SJCRH30 (cell line): ENCODE measurements around the gene SLC27A1. TPM values are rescaled to one million over a fixed set of nuclear protein-coding genes. Genes with fewer than 3 reads are reported as not detected.
"Not testable (repeated sequence)": the region's sequence is repeated elsewhere in the genome, so short reads cannot be mapped to it uniquely, and the experiment has no call there.

Experiments used
- DNase-seq, 2 experiments: peaks; one replicate each; pipeline ENCODE4 v3.0.0-alpha.2; 2015 to 2020
- H3K27ac ChIP-seq: fragments of 250-450 bp; sonication (Bioruptor Pico); 2 replicates; pipeline ENCODE4 v1.5.1; 2020; ENCODE audit warnings: mild to moderate bottlenecking, moderate library complexity
- H3K27me3 ChIP-seq: fragments of 250-450 bp; sonication (Bioruptor Pico); 2 replicates; pipeline ENCODE4 v1.5.1; 2020; ENCODE audit warnings: mild to moderate bottlenecking, moderate library complexity
- H3K36me3 ChIP-seq: fragments of 250-450 bp; sonication (Bioruptor Pico); 2 replicates; pipeline ENCODE4 v1.5.1; 2020; ENCODE audit warnings: mild to moderate bottlenecking, moderate library complexity
- H3K4me1 ChIP-seq: fragments of 250-450 bp; sonication (Bioruptor Pico); 2 replicates; pipeline ENCODE4 v1.5.1; 2020; ENCODE audit warnings: mild to moderate bottlenecking, moderate library complexity
- H3K4me3 ChIP-seq: fragments of 250-450 bp; sonication (Bioruptor Pico); 2 replicates; pipeline ENCODE4 v1.5.1; 2020; ENCODE audit warnings: mild to moderate bottlenecking, moderate library complexity
- H3K9me3 ChIP-seq: fragments of 250-450 bp; sonication (Bioruptor Pico); replicated peaks from 2 replicates; pipeline ENCODE4 v1.5.1; 2020; ENCODE audit warnings: mild to moderate bottlenecking, moderate library complexity
- total RNA-seq: library from RNA; depleted of rRNA; stranded (reverse); fragments of >200 nt; shearing (Covaris generic); gene quantifications from 2 replicates; pipeline ENCODE4 v1.2.3, GENCODE V29; 2014

SLC27A1 gene
- total RNA-seq, 1 experiment from 2014 or later: 7.4 TPM

DNA sequence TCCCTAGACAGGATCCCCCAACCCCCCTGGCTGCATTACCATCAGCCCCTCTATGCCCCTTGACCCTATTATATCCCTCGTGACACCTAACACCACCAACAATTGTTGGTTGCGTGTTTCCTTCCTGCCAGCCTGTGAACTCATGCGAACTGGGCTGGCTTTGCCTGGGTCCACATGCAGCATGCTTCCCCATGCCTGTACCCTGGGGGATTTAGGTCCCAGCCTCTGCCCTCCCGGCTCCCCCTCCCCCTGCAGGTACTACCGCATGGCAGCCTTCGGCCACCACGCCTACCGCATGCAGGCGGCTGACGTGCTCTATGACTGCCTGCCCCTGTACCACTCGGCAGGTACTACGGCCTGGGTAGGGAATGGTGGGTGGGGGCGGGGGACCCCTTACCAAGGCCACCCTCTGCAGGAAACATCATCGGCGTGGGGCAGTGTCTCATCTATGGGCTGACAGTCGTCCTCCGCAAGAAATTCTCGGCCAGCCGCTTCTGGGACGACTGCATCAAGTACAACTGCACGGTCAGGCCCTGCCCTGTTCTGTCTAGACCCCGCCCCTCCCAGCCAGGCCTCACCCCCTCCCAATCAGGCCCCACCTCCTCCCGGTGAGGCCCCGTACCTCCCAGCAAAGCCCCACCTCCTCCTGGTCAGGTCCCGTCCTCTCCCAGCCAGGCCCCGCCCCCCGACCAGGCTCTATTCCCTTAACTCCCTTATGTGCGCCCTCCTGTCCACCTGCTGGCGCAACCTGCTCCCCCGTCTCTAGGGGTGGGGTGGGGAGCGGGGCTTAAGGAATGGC lies 18.5 kb downstream of the SLC27A1 start:
- no peak overlapping the region for H3K4me3 ChIP-seq
- H3K27me3 ChIP-seq: no peaks in the 10 kb centered on the region
- H3K4me1 ChIP-seq: no peaks in the 10 kb centered on the region
- H3K9me3 ChIP-seq: no peaks in the 10 kb centered on the region
- DNase-seq: peak; percentile 59
- H3K36me3 ChIP-seq: no peaks in the 10 kb centered on the region; the same call in 1 of the 2 replicates
- H3K27ac ChIP-seq: no peak overlapping the region

DNA sequence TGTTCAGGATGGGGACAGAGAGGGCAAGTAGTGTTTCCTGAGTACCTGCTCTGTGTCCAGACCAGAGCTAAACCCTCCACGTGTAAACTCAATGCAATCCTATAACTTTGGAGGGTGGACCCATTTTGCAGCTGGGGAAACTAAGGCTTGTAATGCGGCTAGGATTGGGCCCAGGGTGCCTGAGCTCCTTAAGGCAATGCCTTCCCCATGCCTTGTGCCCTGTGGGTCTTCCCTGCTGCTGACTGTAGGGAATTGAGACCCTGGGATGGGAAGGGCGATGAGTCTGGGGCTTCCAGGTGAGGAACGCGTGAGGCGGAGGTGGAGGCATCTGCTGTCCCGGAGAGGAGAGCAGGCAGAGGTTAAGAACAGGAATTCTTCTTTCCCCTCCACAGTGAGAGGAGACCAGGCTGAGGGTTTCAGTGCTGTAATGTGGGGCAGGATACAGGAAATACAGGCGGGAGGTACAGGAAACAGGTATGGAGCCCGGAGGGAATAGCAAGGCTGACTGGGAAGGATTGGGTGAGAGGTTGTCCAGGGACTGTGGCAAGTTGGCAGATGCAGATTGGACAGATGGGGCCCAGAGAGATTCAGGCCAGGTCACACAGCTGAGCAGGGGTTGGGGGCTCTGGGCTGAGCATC lies 19.2 kb downstream of the SLC27A1 start:
- Histone ChIP-seq H3K4me1 (no peaks in the 10 kb centered on the region), H3K36me3 (no peaks in the 10 kb centered on the region; the same call in 1 of the 2 replicates), H3K9me3 (no peaks in the 10 kb centered on the region), H3K27me3 (no peaks in the 10 kb centered on the region), H3K27ac (no peak overlapping the region), H3K4me3 (no peak overlapping the region)
- no peak for DNase-seq

DNA sequence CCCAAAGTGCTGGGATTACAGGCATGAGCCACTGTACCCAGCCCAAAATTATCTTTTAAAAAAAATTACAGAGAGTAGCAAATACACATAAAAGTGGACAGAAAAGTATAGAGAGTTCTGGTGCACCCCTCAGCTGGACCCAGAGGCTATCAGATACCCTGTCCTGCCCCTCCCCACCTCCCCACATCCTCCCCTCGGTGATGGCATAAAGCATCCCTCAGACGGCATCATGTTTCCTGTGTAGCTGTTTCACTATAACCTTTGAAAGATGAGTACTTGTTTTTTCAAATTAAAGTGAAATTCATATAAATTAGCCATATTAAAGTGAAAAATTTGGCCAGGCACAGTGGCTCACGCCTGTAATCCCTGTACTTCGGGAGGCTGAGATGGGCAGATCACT lies 20.1 kb downstream of the SLC27A1 start:
- no peaks in the 10 kb centered on the region; the same call in 1 of the 2 replicates for H3K36me3 ChIP-seq

DNA sequence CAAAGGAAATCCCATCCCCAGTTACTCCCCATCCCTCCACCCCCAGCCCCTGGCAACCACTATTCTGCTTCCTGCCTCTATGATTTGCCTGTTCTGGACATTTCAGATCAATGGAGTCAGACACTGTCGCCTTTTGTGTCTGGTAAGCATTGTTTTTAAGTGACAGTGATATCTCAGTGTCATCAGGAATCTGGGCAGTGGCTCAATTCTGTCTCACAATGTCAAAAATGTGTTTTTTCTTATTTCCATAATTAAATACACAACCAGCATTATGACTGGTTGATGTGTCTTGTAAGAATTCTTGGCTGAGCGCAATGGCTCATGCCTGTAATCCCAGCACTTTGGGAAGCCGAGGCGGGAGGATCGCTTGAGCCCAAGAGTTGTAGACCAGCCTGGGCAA lies 21.0 kb downstream of the SLC27A1 start:
- H3K27me3 ChIP-seq: no peaks in the 10 kb centered on the region
- no peak overlapping the region for H3K27ac ChIP-seq
- no peak for DNase-seq
- H3K36me3 ChIP-seq: no peaks in the 10 kb centered on the region; the same call in 1 of the 2 replicates
- H3K4me3 ChIP-seq: no peak overlapping the region
- peaks cover 9% of the 10 kb centered on the region for H3K4me1 ChIP-seq
- no peaks in the 10 kb centered on the region for H3K9me3 ChIP-seq

More for the DNA sequence above, 20.1 kb downstream of the SLC27A1 start:
- Histone ChIP-seq H3K9me3 (no peaks in the 10 kb centered on the region), H3K27me3 (no peaks in the 10 kb centered on the region), H3K4me1 (peaks cover 1% of the 10 kb centered on the region; the same call in 1 of the 2 replicates), H3K4me3 (no peak overlapping the region), H3K27ac (no peak overlapping the region)
- no peak for DNase-seq

DNA sequence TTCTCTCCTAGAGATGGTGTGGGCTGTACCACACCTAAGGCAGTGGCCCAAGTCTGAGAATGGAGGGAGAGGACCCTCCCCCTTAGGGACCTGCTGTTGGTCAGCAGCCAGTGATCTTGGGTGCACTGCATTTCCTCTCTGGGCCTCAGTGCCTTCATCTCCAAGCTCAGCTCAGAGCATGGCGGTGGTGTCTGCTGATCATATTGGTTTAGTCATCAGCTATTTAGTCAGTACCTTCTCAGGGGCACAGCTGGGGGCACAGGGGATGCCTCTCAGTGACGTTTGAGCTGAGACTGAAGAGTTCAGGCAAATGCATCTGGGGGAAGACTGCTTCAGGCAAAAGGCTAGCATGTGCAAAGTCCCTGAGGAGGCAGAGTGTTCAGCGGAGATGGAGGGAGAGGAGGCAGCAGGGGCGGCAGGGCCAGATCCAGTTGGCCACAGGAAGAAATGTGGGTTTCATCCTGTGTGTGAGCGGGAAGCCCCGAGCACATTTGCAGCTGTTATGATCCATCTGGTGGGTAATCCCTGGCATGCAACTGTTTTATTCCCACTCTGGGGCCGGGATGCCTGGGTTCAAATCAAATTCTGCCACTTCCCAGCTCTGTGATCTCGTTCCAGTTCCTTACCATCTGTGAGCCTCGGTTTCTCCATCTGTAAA lies 25.4 kb downstream of the SLC27A1 start:
- peak overlapping the region; percentile 76 for H3K27ac ChIP-seq
- peaks cover 9% of the 10 kb centered on the region for H3K4me1 ChIP-seq
- H3K36me3 ChIP-seq: no peaks in the 10 kb centered on the region
- H3K4me3 ChIP-seq: no peak overlapping the region
- H3K9me3 ChIP-seq: no peaks in the 10 kb centered on the region
- H3K27me3 ChIP-seq: no peaks in the 10 kb centered on the region
- peak; percentile 92 to 93 for DNase-seq

DNA sequence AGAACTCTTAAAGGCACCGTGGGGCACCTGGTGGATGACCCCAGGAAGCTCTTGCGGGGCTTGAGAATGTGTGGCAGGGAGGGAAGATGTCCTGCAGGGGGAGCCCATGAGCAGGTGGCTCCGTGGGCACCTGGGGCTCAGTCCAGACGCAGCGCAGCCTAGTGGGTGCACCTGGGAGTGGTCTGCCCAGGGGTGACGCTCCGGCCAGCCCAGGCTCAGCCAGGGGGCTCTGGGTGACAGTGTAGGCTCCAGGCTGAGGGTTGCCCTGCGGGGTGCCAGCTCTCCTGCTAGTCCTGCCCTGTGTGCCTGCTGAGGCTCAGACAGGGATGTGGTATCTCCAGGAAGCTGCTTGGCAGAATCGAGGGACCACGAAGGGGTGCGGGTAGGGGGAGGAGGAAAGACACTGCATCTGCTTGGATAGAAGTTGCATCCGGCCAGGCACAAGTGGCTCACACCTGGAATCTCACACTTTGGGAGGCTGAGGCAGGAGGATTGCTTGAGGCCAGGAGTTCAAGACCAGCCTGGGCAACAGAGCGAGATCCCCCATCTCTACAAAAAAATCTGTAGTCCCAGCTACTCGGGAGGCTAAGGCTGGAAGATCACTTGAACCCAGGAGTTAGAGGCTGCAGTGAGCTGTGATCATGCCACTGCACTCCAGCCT lies 26.1 kb downstream of the SLC27A1 start:
- no peaks in the 10 kb centered on the region for H3K27me3 ChIP-seq
- no peaks in the 10 kb centered on the region for H3K9me3 ChIP-seq
- H3K4me3 ChIP-seq: no peak overlapping the region
- DNase-seq: peak; percentile 86 to 96
- peak overlapping the region; percentile 76 for H3K27ac ChIP-seq
- H3K36me3 ChIP-seq: no peaks in the 10 kb centered on the region
- H3K4me1 ChIP-seq: peaks cover 9% of the 10 kb centered on the region

DNA sequence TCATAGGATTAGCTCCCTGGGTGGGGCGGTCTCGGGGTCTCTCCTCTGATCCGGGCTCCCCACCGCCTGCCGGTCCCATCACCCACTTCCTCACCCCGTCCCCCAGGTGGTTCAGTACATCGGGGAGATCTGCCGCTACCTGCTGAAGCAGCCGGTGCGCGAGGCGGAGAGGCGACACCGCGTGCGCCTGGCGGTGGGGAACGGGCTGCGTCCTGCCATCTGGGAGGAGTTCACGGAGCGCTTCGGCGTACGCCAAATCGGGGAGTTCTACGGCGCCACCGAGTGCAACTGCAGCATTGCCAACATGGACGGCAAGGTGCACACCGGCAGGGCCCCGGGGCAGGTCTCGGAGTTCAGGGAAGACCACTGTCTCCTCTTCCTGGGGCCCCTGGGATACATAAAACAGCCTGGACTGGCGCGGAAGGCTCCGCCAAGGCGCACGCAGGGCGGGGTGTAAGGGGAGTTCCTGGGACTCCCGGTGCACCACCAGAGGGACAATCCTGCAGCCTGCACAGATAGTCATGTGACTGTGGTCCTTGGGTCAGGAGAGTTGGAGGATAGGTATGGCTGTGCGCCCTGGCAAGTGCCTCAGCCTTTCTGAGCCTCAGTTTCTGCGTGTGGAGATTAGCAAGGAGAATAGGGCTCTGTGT lies 26.9 kb downstream of the SLC27A1 start:
- Histone ChIP-seq H3K9me3 (no peaks in the 10 kb centered on the region), H3K4me1 (peaks cover 9% of the 10 kb centered on the region), H3K27me3 (no peaks in the 10 kb centered on the region), H3K27ac (no peak overlapping the region), H3K36me3 (no peaks in the 10 kb centered on the region), H3K4me3 (no peak overlapping the region)
- no peak for DNase-seq

DNA sequence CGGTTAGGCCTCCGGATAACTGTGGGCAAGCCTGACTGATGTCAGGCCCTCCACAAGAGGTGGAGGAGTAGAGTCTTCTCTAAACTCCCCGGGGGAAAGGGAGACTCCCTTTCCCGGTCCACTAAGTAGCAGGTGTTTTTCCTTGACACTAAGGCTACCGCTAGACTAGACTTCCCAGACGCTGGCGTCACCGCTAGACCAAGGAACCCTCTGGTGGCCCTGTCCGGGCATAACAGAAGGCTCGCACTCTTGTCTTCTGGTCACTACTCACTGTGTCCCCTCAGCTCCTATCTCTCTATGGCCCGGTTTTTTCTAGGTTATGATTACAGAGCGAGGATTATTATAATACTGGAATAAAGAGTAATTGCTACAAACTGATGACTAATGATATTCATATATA lies 28.7 kb downstream of the SLC27A1 start:
- not testable (repeated sequence) for DNase-seq, H3K27ac ChIP-seq

DNA sequence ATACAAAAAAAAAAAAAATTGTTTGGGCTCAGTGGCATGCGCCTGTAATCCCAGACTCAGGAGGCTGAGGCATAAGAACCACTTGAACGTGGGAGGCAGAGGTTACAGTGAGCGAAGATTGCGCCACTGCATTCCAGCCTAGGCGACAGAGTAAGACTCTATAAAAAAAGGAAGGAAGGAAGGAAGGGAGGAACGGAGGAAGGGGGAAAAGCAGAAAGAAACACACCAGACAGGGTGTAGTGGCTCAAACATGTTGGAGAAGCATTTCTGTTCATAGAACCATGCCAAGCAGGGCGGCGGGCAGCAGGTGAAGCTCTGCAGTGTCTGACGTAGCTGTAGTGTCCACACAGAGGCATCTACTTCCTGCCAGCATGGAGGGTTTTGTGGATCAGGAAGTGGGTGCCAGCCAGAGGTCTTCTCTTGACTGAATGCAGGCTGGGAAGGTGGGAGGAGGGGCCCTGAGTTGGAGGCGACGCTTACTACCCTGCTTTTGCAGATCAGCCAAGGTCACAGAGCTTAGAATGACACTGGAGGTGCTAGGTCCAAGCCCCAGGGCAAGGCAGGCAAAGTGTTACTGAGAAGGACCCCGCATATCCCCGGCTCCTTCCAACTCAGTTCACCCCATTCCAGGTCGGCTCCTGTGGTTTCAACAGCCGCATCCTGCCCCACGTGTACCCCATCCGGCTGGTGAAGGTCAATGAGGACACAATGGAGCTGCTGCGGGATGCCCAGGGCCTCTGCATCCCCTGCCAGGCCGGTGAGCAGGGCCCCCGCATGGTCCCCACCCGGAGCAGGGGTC lies 29.5 kb downstream of the SLC27A1 start:
- H3K27me3 ChIP-seq: no peaks in the 10 kb centered on the region
- no peaks in the 10 kb centered on the region for H3K9me3 ChIP-seq
- peaks cover 9% of the 10 kb centered on the region for H3K4me1 ChIP-seq
- no peak for DNase-seq
- no peaks in the 10 kb centered on the region for H3K36me3 ChIP-seq
- no peak overlapping the region for H3K4me3 ChIP-seq
- no peak overlapping the region for H3K27ac ChIP-seq

More for the DNA sequence above, 28.7 kb downstream of the SLC27A1 start:
- H3K4me1 ChIP-seq, H3K27me3 ChIP-seq, H3K9me3 ChIP-seq, H3K4me3 ChIP-seq, H3K36me3 ChIP-seq: not testable (repeated sequence)

DNA sequence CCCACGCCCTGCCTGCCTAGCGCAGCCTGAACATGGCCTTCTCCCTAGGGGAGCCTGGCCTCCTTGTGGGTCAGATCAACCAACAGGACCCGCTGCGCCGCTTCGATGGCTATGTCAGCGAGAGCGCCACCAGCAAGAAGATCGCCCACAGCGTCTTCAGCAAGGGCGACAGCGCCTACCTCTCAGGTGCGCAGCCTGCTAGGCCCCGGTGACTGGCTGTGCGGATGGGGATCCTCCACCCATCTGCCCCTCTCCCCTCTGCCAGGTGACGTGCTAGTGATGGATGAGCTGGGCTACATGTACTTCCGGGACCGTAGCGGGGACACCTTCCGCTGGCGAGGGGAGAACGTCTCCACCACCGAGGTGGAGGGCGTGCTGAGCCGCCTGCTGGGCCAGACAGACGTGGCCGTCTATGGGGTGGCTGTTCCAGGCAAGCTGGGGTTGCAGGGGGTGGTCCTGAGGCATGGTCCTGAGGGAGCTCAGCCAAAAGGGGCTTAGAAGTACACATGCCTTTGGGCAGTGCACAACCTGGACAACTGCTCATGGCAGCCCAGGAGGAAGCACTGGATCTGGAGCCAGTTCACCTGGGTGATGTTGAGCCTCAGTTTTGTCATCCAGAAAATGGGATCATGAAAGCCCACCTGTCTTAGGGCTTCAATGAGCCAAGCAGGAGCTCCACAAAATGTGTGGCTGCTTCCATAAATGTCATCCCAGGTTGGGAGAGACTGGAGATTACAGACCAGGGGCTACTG lies 30.3 kb downstream of the SLC27A1 start:
- no peak overlapping the region for H3K4me3 ChIP-seq
- H3K27me3 ChIP-seq: no peaks in the 10 kb centered on the region
- no peak for DNase-seq
- H3K4me1 ChIP-seq: peaks cover 6% of the 10 kb centered on the region
- H3K36me3 ChIP-seq: no peaks in the 10 kb centered on the region
- no peaks in the 10 kb centered on the region for H3K9me3 ChIP-seq
- no peak overlapping the region for H3K27ac ChIP-seq

DNA sequence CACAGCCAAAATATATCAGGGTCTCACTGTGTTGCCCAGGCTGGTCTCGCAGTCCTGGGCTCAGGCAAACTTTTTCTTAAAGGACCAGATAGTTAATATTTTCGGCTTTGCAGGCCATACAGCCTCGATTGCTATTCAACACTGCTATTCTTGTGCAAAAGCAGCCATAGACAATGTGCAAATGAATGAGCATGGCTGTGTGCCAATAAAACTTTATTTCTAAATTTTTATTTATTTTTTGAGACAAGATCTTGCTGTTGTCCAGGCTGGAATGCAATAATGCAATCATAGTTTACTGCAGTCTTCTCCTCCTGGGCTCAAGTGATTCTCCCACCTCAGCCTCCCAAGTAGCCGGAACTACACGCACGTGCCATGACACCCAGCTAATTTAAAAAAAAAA lies 32.9 kb downstream of the SLC27A1 start:
- H3K27me3 ChIP-seq: no peaks in the 10 kb centered on the region
- no peak for DNase-seq
- no peak overlapping the region for H3K4me3 ChIP-seq
- H3K4me1 ChIP-seq: no peaks in the 10 kb centered on the region
- no peaks in the 10 kb centered on the region for H3K9me3 ChIP-seq
- no peak overlapping the region for H3K27ac ChIP-seq
- H3K36me3 ChIP-seq: no peaks in the 10 kb centered on the region

DNA sequence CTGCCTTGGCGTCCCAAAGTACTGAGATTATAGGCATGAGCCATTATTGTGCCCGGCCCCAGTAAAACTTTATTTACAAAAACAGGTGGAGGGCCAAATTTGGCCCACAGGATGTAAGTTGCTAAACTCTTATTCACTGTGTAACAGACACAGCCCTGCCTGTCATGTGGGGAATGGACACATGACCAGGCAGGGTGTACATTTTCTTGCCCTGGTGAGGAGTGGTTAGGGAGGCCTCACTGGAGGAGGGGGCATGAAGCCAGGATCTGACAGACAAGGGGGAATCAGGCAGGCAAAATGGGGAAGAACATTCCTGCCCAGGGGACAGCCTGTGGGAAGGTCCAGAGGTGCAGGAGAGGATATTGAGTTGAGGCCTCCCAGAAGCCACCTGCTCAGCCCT lies 33.7 kb downstream of the SLC27A1 start:
- Histone ChIP-seq H3K9me3 (no peaks in the 10 kb centered on the region), H3K4me3 (no peak overlapping the region), H3K27ac (no peak overlapping the region), H3K4me1 (no peaks in the 10 kb centered on the region), H3K36me3 (no peaks in the 10 kb centered on the region), H3K27me3 (no peaks in the 10 kb centered on the region)
- no peak for DNase-seq

DNA sequence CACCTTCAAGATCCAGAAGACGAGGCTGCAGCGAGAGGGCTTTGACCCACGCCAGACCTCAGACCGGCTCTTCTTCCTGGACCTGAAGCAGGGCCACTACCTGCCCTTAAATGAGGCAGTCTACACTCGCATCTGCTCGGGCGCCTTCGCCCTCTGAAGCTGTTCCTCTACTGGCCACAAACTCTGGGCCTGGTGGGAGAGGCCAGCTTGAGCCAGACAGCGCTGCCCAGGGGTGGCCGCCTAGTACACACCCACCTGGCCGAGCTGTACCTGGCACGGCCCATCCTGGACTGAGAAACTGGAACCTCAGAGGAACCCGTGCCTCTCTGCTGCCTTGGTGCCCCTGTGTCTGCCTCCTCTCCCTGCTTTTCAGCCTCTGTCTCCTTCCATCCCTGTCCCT lies 34.1 kb downstream of the SLC27A1 start:
- Histone ChIP-seq H3K27me3 (no peaks in the 10 kb centered on the region), H3K4me3 (no peak overlapping the region), H3K36me3 (no peaks in the 10 kb centered on the region), H3K4me1 (no peaks in the 10 kb centered on the region), H3K9me3 (no peaks in the 10 kb centered on the region), H3K27ac (no peak overlapping the region)
- no peak for DNase-seq
